ENCODE data around the gene ZNF562. TPM values are rescaled to one million over a fixed set of nuclear protein-coding genes. Genes with fewer than 3 reads are reported as not detected.
A peak's percentile ranks its signal among the peaks of the same experiment; 100 is the strongest.

The ZNF562 gene
- total and polyA plus RNA-seq, 10 of the 15 experiments (the other 5 are each of a cell fraction or from before 2014, with no cell fraction given): 5.2 to 21.1 (median 10.7) TPM

GRCh38 chr19:9622531-9622930 is 52.4 kb downstream of the ZNF562 start:
- in situ Hi-C loops (cut with MboI): loop anchor here (5.0 to 10.0 kb wide), 2 partner anchors 170 to 488 kb away; no protein-coding TSS in a partner anchor
- 0 out of 2 replicates have a peak overlapping the region, but pooled peaks have one; percentile 33 for H3K4me2 ChIP-seq (ENCODE audit: control insufficient read depth, insufficient read depth)
- intact Hi-C loops (cut with micrococcal nuclease; ENCODE audit: unreplicated experiment): no loop called here
- no peak overlapping the region for H3K27ac ChIP-seq (ENCODE audit: control insufficient read depth, insufficient read depth)
- TF ChIP-seq ZNF217 (IDR thresholded peaks at IDR 0.05) (no peak), JUNB (IDR thresholded peaks at IDR 0.05) (no peak), KDM1A (IDR thresholded peaks at IDR 0.05; ENCODE audit: borderline replicate concordance) (no peak), BHLHE40 (IDR thresholded peaks at IDR 0.05; ENCODE audit: borderline replicate concordance in 1 of 2, low read depth in 2 of 2, low read length in 1 of 2) (no peak), SUPT20H (IDR thresholded peaks at IDR 0.05; ENCODE audit: borderline replicate concordance, control insufficient read depth, low read depth, low read length) (no peak), SMC3 (IDR thresholded peaks at IDR 0.05; ENCODE audit: borderline replicate concordance, low read length) (no peak), IKZF1 (conservative IDR thresholded peaks at IDR 0.05) (no peak), ATF7 (IDR thresholded peaks at IDR 0.05; ENCODE audit: low read depth) (no peak), SREBF2 (IDR thresholded peaks at IDR 0.05; ENCODE audit: low read length) (no peak), EZH2 (IDR thresholded peaks at IDR 0.05; ENCODE audit: borderline replicate concordance, control insufficient read depth, low read depth, low read length) (no peak)
- TF ChIP-seq, protein P1, sequence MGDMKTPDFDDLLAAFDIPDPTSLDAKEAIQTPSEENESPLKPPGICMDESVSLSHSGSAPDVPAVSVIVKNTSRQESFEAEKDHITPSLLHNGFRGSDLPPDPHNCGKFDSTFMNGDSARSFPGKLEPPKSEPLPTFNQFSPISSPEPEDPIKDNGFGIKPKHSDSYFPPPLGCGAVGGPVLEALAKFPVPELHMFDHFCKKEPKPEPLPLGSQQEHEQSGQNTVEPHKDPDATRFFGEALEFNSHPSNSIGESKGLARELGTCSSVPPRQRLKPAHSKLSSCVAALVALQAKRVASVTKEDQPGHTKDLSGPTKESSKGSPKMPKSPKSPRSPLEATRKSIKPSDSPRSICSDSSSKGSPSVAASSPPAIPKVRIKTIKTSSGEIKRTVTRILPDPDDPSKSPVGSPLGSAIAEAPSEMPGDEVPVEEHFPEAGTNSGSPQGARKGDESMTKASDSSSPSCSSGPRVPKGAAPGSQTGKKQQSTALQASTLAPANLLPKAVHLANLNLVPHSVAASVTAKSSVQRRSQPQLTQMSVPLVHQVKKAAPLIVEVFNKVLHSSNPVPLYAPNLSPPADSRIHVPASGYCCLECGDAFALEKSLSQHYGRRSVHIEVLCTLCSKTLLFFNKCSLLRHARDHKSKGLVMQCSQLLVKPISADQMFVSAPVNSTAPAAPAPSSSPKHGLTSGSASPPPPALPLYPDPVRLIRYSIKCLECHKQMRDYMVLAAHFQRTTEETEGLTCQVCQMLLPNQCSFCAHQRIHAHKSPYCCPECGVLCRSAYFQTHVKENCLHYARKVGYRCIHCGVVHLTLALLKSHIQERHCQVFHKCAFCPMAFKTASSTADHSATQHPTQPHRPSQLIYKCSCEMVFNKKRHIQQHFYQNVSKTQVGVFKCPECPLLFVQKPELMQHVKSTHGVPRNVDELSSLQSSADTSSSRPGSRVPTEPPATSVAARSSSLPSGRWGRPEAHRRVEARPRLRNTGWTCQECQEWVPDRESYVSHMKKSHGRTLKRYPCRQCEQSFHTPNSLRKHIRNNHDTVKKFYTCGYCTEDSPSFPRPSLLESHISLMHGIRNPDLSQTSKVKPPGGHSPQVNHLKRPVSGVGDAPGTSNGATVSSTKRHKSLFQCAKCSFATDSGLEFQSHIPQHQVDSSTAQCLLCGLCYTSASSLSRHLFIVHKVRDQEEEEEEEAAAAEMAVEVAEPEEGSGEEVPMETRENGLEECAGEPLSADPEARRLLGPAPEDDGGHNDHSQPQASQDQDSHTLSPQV (IDR thresholded peaks at IDR 0.05): no peak
- BruUV-seq (replicated peaks): no TSS peak
- no peaks in the 10 kb centered on the region for H4K20me1 ChIP-seq (ENCODE audit: control insufficient read depth, insufficient read depth)
- no peak for ATAC-seq
- FAIRE-seq: no peak
- ChIA-PET SMC1A (ENCODE audit: uncharacterized antibody, unreplicated experiment) (interaction anchor here (1.1 to 1.2 kb wide), 2 partner anchors 171 to 173 kb away, joined by 3 to 4 read pairs; no protein-coding TSS in a partner anchor), POLR2A (interaction anchor here (1.5 kb wide), 1 partner anchor 173 kb away, joined by 4 read pairs; no protein-coding TSS in a partner anchor), CTCF (interaction anchor here (1.0 to 1.9 kb wide), 4 partner anchors 39 to 308 kb away, joined by 3 to 7 read pairs (median 4); no protein-coding TSS in a partner anchor), RAD21 (ENCODE audit: unreplicated experiment) (interaction anchor here (1.2 kb wide), 1 partner anchor 176 kb away, joined by 3 read pairs; no protein-coding TSS in a partner anchor)
- H3K4me3 ChIP-seq: 0 out of 2 replicates have a peak overlapping the region, but pooled peaks have one; percentile 5
- peaks cover 18% of the 10 kb centered on the region for H3K79me2 ChIP-seq (ENCODE audit: control insufficient read depth, insufficient read depth, low read length)
- WGBS (ENCODE audit: insufficient coverage, insufficient replicate concordance, low lambda C conversion rate, missing lambda C conversion rate): 97% methylated on average over 2 of the region's 2 CpGs
- no peaks in the 10 kb centered on the region; the same call in 2 of the 3 replicates for H3K9me3 ChIP-seq (replicated peaks; ENCODE audit: control insufficient read depth, insufficient read depth, low read length)
- no peak overlapping the region for H2AFZ ChIP-seq (ENCODE audit: control insufficient read depth, low read depth, low read length)
- peaks cover 3% of the 10 kb centered on the region; the same call in 1 of the 2 replicates for H3K4me1 ChIP-seq (ENCODE audit: control insufficient read depth, insufficient read depth, low read length)
- peaks cover 3 to 11% of the 10 kb centered on the region in 2 experiments for H3K36me3 ChIP-seq (ENCODE audit: control insufficient read depth in 2 of 2, insufficient read depth in 2 of 2, low read length in 1 of 2)
- no peaks in the 10 kb centered on the region for H3K27me3 ChIP-seq (replicated peaks in 1 of 2; ENCODE audit: control insufficient read depth in 2 of 2, insufficient read depth in 2 of 2, low read length in 1 of 2)
- H3K9ac ChIP-seq (ENCODE audit: control insufficient read depth, insufficient read depth, low read length): no peak overlapping the region
- DNase-seq (ENCODE audit: low read depth, low spot score): no peak
